Measurements from ENCODE around the gene OR51B6.
"Not testable (repeated sequence)": the region's sequence is repeated elsewhere in the genome, so short reads cannot be mapped to it uniquely, and the experiment has no call there.

GRCh38 chr11:5356031-5356430 is 4.7 kb downstream of the OR51B6 start:
- not testable (repeated sequence) for TF ChIP-seq CTCF (IDR thresholded peaks at IDR 0.05 in 8 of 11, conservative IDR thresholded peaks at IDR 0.05 in 3 of 11); POLR2A (IDR thresholded peaks at IDR 0.05)

Measured in spleen (tissue), 7 donors.